HG02884 (cell line): ENCODE results near the gene CGNL1.

ENCODE experiments used
- ATAC-seq: cut with Tn5 transposase; IDR thresholded peaks from one replicate; pipeline ENCODE4 v1.9.1; 2021; ENCODE audit warnings: mild to moderate bottlenecking, moderate library complexity; ENCODE audit not compliant: unreplicated experiment

CGNL1 gene

DNA sequence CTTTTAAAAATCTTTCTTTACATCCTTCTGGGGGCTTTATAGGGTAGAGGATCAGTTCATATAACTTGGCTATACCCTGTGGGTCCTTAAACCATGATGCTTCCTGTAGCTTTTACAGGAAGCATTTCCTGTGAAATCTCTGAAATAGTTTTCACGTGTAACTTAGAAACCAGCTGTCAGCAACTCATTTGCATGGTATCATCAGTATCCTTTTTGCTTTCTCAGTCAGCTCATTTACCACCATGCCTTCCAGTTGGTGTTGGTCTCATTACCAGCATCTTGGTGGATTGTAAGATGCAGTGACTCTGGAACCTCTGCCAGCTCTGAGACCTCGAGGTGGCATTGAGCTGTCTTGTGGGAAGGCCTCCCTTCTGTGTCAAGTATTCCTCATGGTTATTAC lies 118.7 kb downstream of the CGNL1 start:
- ATAC-seq = no peak

DNA sequence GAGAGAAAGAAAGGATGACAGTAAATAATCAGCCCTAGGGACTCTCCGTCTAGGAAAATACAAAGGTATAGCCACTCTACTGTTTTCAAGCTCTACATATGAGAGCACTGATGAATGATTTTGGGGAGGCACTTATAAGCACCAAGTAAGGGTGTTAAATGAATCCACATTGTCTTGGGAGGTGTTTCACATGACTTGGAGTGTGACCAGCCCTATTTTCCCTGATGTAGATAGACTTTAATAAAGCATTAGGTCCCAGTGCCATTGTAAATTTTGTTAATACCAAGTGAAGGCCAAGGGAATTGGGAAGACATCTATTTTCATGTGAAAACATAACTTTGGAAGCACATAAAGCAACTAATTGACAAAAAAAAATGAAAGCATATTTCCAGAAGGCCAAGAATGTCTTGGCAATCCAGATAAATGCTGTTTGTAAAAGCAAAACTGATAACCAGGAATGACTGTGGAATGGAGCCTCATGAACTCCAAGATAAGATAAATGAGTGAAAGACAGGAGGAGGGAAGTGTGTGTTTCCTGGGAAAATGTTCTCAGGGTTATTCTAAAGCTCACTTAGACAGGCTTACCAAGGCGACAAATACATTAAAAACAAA lies 119.4 kb downstream of the CGNL1 start:
- ATAC-seq = no peak

DNA sequence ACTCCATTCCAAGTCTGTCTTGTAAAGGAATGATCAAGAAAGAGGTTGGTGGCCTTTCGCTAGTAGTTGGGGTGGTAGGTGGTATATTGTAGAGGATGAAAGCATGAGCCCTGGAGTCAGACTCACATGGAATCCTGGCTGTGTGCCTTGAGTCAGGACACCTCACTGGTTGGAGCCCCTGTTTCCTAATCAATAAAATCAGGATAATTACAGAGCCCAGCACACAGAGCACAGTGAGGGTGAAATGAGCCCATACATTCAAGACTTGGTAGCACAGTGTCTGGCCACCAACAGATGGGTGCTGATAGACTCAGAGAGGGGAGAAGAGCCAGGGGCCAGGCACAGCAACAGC lies 120.3 kb downstream of the CGNL1 start:
- no peak for ATAC-seq

DNA sequence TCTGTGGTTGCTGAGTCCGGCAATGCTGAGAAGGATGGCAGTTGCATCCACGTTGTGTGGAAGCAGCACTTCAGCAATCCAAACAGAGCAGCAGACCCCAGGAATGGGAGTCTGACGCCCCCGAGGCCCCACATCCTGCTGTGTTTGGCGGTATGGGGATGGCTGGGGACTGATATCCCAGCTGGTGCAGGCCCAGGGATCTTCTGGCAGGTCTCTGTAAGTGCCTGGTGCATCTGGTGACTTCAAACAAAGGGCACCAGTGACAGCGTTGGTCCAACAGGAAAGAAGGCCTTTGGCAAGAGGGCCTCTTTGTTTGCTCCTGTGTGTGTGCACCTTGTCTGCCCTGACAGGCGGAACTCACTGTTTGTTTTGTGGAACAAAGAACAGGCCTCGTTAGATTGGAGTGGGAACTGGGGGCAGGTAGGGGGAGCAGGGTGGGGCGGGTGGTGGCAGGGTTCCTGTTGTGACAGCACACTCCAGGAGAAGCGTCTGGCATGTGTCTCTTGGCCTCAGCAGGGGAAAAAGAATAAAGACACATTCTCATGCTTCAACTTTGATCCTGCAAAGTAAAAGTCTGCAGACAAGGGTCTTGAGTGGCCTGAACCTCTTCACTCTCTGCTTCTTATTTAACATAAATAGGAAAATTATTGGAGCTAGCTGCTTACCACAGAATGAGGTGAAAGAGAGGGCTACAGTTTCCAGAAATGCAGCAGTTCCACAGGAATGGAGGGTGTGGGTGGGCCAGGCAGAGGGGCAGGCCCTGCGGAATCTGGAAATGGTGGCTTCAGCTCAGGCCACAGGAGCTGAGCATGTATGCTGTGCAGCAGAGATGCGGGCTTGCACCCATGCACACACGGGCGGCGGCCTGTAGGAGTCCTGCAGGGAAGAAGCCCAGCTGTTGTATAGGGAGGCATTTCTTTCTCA lies 120.9 kb downstream of the CGNL1 start:
- ATAC-seq = no peak

DNA sequence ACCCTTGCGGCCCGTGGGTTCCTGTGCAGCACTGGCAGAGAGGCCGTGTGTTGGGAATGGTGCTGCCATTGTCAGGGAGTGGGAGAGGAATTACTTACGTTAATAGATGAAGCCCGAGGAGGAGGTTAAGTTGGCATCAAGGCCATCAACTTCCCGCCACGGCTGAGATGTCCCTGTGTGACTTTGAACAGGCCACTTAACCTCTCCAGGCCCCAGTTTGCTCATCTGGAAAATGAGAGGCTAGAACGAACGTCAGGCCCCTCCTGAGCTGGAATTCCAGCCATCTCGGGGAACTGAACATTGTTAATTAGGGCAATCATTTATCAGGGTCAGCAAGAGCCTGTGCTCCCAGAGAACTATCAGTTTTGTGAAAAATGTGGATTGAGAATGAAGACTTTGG lies 124.0 kb downstream of the CGNL1 start:
- no peak for ATAC-seq

DNA sequence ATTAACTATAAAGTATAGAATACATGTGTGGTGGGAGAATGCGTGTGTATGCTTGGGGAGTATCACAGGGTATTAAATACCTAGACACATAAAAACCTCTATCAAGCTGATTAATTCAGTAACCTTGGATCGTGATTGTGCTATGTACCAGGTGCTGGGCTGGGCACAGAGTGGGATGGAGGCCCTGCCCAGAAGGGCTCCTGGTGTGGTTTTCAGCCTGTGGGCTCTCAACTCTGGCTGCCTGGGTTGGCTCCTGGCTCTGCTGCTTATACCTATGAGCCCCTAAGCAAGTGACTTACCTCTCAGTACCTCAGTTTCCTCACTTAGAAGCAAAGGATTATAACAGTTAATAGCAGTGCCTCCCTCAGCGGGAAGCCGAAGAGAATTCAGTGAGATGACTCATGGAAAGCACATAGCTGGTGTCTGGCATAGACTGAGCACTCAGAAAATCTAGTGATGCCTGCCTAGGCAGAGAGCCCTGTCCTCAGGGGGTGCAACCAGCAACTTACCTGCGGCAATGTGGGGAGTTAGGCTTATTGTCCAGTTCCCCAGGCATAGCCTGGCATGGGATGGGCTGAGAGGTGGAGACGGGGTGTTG lies 124.8 kb downstream of the CGNL1 start:
- no peak for ATAC-seq

DNA sequence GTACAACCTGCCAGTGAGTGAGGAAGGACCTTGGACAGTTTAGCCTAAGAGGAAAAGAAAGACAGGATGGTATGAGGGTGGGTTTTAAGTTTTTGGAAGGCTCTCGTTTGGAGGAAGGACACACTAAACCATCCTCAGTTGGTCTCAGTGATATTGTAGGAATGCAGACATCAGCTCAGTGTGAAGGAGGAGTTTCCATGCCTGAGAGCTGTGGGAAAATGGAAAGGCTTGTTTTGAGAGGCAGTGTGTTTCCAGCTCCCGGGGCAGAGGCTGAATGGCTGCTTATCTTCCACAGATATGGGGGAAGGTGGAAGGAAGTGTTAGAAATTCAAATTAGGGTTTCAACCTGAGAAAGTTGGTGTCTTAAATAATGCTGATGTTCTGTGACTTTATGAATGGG lies 125.8 kb downstream of the CGNL1 start:
- no peak for ATAC-seq

DNA sequence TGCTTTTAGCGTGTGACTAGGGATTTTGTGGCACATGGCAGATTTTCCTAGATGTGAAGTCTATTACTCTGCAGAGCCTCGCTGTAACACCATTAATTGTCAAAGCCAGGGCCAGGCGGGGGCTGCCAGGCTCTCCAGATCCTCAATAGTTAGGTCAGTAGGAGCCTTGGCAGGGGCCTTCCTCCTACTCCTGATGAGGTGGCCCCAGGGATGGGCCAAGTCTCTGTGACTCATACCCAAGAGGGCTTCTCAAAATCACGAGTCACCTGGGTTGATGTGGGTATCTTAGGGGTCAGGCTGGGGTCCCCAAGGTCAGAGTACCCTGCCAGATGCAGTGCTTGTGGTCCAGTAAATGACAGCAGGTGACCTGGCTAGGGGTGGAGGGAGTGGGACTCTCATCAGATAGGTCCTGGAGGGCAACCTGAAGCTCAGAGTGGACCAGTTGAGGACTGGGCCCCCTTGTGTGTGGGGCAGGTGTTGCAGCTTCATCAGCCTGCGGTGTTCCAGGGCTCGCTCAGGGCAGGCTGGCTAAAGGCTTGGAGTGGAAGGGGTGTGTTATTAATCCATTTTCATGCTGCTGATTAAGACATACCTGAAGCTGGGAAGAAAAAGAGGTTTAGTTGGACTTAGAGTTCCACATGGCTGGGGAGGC lies 126.9 kb downstream of the CGNL1 start:
- ATAC-seq = no peak

DNA sequence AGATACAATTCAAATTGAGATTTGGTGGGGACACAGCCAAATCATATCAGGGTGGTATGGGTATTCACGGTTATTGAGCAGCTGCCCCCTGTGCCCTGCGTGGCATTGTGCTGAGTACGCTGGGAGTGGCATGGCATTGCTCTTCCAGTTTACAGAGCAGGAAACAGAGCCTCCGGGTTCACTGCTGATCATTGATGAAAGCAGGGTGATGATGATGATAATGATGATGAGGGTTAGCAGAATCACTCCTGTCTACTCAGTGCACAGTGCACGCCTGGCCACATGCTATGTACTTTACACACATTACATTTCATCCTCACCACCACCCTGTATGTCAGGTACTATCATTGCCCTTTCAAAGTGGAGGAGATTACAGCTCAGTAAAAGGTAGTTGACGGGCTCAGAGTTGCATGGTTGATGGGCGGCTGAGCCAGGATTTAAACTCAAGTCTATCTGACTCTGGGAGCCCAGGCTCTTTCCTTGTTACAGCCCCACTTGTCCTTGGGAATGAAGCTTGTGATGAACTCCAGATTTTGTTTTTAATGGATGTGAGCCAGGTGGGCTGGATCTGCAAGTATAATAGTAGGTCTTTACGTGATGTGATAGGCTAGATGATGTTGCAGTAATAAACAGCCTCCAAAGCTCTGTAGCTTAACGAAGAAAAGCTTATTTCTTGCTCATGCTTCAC lies 127.8 kb downstream of the CGNL1 start:
- ATAC-seq = no peak

DNA sequence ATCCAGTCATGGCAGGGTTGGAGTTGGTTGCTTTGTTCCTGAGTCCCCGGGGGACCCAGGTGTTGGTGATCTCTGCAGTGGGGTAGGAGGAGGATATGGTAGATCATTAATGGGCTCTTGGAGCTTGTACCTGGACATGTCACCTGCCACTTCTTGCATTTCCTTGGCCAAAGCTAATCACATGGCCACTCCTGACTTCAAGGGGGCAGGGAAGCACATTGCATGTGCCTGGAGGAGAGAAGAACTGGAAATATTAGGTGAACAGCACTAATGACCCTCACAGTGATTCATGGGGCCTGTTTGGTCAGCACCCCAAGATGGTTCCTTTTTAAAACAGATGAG lies 128.3 kb downstream of the CGNL1 start:
- ATAC-seq = no peak

DNA sequence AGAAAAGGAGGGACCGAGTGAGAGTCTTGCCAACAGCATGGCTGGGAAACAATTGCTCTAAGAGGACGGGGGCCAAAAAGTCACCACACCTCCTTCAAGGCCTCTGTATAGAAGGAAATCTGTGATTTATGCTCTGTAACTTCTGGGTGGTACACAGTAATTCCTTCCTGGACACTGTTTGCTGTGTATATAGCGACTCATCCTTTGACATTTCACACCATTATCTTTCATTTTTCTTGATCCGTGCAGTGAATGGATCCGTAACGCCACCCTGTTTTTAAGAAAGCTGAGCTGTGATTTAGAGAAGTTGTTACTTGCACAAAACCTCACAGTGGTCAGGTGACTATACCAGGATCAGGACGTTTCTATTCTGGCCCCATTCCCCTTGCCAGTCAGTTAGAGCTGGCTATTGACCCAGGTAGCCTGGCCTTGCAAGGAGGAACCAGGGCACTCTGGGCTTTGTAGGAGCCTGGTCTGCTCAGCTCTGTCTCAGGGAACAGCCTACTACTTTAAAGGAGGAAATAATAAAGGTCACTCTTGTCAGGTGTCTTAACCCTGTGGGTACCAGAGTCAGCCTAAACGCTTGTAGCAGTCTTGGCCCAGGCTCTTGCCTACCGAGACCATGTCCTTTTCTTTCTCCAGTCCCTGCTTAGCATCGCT lies 128.9 kb downstream of the CGNL1 start:
- ATAC-seq = no peak

DNA sequence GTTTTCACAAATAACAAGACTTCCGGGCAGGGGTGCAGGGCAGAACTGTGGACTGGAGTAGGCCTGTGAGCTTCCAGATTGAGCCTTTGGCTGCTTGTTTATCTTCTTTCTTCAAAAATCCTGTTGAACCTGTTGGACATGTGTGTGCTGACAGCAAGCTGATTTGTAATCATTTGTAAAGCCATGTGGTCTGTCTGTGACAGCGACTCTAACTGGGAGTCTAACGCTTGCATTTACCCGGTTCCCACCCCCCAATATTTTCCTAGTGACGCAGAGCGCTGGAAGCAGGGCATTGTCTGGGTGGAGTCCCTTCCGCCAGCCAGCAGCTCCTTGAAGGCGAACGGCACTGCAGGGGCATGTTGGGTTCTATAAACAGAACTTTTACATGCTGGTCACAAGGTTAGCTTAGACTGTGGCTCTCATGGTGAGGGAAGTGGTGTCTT lies 129.7 kb downstream of the CGNL1 start:
- ATAC-seq = no peak

DNA sequence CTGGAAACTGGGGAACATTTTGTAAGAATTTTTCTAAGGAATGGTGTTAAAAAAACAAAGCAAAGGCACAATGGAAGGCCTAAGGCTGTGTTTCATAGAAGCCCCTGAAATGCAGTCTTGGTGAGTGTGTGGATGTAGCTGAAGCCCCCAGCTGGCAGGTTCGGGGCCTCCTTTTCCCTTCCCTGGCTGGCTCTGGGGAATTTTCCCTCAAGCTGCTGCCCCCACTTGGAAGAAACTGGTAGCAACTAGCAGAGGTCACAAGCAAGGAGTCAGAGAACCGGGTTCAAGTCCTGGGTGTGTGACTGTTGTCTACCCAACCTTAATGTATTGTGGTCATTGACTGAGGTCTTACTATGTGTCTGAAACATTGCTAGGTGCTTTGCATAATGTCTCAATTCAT lies 130.1 kb downstream of the CGNL1 start:
- ATAC-seq = no peak

DNA sequence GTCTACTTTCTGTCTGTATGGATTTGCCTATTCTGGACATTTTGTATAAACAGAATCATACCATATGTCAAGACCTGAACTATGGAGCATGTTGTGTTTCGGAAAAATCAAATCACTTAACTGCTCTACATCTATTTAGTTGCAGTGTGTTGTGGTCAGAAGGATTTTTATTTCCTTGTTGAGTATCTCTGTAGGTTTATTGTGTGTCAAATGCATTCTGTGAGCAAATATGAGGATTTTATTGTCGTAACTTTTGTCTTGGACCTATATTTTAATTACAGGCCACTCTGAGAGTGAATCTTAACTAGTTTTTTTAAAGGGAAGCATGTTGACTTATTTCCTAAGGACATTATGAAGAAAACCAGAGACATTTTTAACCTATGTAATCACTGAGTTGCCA lies 130.8 kb downstream of the CGNL1 start:
- ATAC-seq = no peak

DNA sequence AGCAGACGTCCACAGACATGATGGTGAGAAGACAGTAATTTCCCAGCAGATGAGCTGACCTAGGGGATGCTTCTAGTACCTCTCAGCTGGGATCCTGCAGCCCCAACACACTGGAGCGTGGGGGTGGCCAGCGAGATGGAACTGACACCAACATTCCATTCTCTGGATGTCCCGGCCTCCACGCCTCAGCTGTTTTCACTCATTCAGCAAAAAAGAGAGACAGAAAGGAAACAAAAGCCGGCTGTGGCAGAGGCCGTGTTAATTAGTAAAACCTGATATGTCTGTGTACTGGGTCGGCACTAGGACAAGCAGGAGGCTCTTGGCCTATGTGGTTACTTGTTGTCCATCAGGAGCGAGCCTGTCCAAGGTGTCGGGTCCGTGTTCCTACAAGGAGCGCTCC lies 132.8 kb downstream of the CGNL1 start:
- no peak for ATAC-seq

DNA sequence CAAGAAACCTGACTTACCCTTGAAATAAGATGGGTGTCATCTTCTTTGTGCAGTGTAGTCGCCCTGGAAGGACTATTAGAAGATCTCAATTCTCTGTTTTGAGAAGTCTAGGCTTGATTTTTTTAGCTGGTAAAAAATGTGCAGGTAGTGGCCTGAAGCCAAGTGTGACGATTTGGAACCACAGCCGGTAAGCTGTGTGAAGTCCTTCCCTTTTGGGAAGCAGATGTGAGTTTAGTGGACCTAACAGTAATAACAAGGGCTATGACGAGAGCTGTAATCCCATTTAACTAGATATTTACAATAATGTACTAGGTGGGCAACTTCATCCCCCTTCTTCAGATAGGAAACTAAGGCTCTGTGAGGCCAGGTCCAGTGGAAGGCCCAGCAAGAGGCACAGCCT lies 133.7 kb downstream of the CGNL1 start:
- ATAC-seq = no peak

DNA sequence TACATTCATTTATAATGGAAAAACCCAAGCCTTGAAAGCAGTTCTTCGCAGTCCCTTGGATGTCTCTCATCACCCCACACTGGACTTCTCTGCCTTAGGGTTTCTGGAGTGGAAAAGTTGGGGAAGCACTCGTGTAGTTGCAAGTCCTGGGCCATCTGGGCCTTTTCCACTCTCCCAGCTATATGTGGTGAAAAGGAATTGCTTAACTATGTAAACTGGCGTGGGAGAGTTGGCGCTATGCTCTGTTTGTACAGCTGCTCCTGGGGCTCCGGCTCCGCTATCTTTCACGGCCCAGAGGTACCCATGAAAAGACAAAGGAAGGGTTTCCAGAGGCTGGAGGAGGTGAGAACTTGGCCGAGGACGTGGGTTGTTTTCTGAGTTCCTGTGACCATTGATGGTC lies 134.3 kb downstream of the CGNL1 start:
- no peak for ATAC-seq

DNA sequence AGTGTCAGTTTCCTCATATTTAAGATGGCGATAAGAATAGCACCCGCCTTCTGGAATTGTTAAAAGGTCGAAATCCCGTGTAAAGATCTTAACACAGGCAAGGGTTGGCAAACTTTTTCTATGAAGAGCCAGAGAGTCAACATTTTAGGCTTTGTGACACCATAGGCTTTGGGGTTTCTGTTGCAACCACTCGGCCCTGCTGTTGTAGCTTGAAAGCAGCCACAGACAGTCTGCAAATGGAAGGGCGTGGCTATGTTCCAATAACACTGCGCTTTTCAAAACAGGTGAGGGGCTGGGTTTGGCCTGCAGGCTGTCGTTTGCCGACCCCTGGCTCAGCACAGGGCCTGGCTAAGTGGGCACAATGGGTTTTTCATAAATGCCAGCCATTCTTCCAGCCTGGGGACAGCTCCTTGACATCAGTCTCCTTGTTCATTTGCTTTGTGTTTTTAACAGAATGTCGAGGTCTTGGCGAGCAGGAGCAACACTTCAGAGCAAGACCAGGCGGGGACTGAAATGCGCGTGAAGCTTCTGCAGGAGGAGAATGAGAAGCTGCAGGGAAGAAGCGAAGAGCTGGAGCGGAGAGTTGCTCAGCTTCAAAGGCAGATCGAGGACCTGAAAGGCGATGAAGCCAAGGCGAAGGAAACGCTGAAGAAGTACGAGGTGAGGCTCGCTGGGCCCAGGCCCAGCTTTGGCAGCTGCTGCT lies 140.2 kb downstream of the CGNL1 start:
- ATAC-seq = no peak

DNA sequence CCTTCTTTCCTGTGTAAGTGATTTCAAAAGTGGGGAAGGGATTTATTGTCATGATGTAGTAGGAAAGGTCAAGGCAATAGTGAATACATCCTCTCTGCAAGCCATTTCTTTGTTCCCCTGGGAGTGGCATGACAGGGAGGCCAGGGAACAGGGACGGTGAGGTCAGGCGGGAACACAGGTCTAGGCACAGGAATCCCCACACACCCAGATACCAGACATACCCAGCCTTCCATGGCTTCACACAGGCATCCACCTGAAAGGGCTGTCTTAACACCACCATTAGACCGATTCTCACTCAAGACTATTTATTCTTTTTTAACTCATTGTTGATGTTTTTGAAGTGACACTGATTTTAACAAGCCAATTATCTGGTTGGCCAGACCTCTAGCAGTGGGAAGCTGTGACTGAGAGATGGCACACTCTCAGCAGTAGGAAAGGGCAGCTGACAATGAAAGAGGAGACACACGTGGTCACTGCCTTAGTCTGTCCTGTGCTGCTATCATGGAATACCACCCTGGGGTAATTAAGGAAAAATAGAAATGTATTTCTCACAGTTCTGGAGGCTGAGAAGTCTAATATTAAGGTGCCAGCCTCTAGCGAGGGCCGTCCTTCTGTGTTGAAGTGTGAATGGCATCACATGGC lies 140.8 kb downstream of the CGNL1 start:
- ATAC-seq = no peak
